Muscle layer of duodenum (tissue), 2 donors: Measurements from ENCODE around the gene TNNT2.

ENCODE experiments used
- H3K27ac ChIP-seq: one replicate; pipeline ENCODE4 v1.7.0; 2013; ENCODE audit warnings: mild to moderate bottlenecking, low read length
- H3K27me3 ChIP-seq: one replicate; pipeline ENCODE4 v1.7.0; 2013; ENCODE audit warnings: low read depth, mild to moderate bottlenecking, control low read depth, low read length
- H3K36me3 ChIP-seq, 2 donors: one replicate each; pipeline ENCODE4 v1.7.0; 2013; ENCODE audit warnings: low read length in 2 of 2, control low read depth in 1 of 2, mild to moderate bottlenecking in 1 of 2; ENCODE audit not compliant: insufficient read depth in 2 of 2, control insufficient read depth in 1 of 2
- H3K4me1 ChIP-seq, 2 donors: one replicate each; pipeline ENCODE4 v1.7.0; 2013; ENCODE audit warnings: low read length in 2 of 2, mild to moderate bottlenecking in 2 of 2, control low read depth in 1 of 2, moderate library complexity in 1 of 2; ENCODE audit not compliant: insufficient read depth in 2 of 2, control insufficient read depth in 1 of 2
- H3K4me3 ChIP-seq, 2 donors: one replicate each; pipeline ENCODE4 v1.7.0; 2013; ENCODE audit warnings: low read length in 2 of 2, low read depth in 1 of 2, mild to moderate bottlenecking in 1 of 2
- H3K9me3 ChIP-seq, 2 donors: one replicate each; pipeline ENCODE4 v1.7.0; 2013; ENCODE audit warnings: low read length in 2 of 2, control low read depth in 1 of 2, mild to moderate bottlenecking in 1 of 2; ENCODE audit not compliant: control insufficient read depth in 1 of 2
- donor health status: healthy.

The TNNT2 gene

DNA sequence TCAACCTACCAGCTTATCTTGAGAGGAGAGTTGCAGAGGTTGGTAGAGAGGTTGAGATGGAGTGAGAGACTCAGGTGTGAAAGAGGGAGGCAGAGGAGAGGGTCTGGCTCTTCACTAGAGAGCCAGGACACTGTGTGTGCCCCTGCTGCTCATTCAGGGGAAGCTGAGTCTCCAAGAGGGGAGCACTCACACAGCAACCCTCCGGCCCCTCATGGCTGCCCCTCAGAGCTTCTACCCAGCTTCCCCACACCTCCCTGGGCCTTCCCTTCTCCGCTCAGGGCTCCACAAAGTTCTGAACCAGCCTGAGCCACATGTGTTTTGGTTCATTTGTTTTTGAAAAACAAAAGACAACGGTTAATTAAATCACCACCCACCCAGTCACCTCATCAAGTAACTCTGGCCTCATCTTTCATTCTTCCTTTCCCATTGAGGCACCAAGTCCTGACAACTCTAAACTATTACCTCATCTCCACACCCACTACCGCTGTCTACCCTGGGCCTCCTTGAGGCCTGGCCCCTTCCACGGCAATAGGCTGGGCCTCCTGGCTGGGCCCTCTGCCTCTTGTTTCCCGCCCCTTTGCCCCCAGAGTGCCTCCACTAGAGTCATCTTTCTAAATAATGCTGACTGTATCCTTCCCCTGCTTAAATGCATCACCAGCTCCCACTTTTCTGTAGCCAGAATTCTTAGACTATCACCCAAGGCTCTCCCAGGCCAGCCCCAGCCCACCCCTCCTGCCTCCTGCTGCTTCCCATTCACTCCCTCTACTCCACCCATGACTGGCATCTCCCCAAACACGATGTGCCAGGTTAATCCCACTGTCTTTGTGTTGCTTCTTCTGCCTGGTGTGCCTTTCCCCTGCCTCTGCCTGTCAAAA lies 33.0 kb downstream of the TNNT2 start:
- Histone ChIP-seq H3K27ac (no peak overlapping the region), H3K27me3 (peaks cover 6% of the 10 kb centered on the region), H3K36me3 (no peaks in the 10 kb centered on the region), H3K4me3 (no peak overlapping the region), H3K9me3 (peaks cover 5 to 10% of the 10 kb centered on the region in 2 donors), H3K4me1 (no peaks in the 10 kb centered on the region)

DNA sequence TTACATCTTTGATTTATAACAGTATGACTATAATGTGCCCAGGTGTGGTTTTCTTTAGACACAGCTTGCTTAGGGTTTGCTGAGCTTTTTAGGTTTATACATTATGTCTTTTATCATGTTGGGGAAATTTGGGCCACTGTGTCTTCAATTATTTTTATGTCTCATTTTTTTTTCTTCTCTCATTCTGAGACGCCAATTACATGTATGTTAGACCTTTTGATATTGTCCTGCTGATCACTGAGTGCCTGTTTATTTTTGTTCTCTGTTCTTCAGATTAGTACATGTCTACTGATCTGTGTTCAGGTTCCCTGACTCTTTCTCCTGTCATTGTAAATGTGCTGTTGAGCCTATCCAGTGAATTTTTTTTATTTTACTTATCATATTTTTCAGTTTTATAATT lies 36.1 kb downstream of the TNNT2 start:
- no peaks in the 10 kb centered on the region for H3K4me1 ChIP-seq
- no peak overlapping the region for H3K4me3 ChIP-seq
- H3K9me3 ChIP-seq = peaks cover 5 to 10% of the 10 kb centered on the region in 2 donors
- no peaks in the 10 kb centered on the region for H3K27me3 ChIP-seq
- H3K27ac ChIP-seq = no peak overlapping the region
- H3K36me3 ChIP-seq = no peaks in the 10 kb centered on the region

DNA sequence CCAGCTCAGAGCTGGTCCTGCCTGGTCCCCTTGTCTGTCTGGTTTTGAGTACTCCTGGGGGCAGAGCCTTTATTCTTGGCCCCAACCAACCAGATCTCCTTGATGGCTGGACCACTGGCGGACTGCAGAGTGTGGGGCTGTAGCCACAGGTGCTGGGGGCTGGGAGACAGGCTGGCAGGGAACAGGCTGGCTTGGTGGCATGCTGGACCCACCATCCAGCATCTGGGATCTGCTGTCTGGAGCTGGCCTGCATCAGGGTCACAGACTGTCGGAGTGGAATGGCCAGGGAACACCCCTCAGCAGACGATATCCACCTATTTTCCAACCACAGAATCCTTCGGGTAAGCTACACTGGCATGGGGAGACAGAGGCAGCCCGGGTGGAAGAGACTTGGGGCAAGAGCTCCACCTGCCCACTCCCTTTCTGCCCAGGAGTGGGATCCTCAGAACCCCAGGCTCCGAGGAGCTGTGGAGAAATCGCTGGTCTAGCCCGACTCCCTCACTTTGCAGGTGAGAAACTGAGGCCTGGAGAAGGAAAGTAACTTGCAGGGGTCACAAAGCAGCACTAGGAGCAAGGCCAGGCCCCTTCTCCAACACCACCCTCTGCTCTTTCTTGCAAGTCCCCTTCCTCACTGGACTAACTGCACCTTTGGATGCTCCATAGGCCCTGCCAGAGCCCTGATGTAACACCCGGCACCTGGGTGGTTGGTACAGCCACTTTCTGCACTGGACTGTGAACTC lies 40.6 kb downstream of the TNNT2 start:
- H3K9me3 ChIP-seq = peaks cover 5% of the 10 kb centered on the region in 2 donors
- no peaks in the 10 kb centered on the region for H3K36me3 ChIP-seq
- no peaks in the 10 kb centered on the region for H3K27me3 ChIP-seq
- no peak overlapping the region for H3K27ac ChIP-seq
- H3K4me1 ChIP-seq = no peaks in the 10 kb centered on the region
- H3K4me3 ChIP-seq = no peak overlapping the region

- no peaks in the 10 kb centered on the region for H3K9me3 ChIP-seq
Measured at GRCh38 chr1:201335901-201336300, 41.6 kb downstream of the TNNT2 start.

GRCh38 chr1:201335174-201335870 lies 42.2 kb downstream of the TNNT2 start:
- Histone ChIP-seq H3K27me3 (no peaks in the 10 kb centered on the region), H3K9me3 (no peaks in the 10 kb centered on the region), H3K27ac (no peak overlapping the region), H3K36me3 (no peaks in the 10 kb centered on the region), H3K4me3 (no peak overlapping the region), H3K4me1 (no peaks in the 10 kb centered on the region)

More at GRCh38 chr1:201335901-201336300, 41.6 kb downstream of the TNNT2 start:
- Histone ChIP-seq H3K4me1 (no peaks in the 10 kb centered on the region), H3K36me3 (no peaks in the 10 kb centered on the region), H3K27me3 (no peaks in the 10 kb centered on the region), H3K4me3 (no peak overlapping the region), H3K27ac (no peak overlapping the region)

- Histone ChIP-seq H3K4me3 (no peak overlapping the region), H3K27ac (no peak overlapping the region)
Measured at GRCh38 chr1:201334325-201335173, 42.9 kb downstream of the TNNT2 start.

GRCh38 chr1:201332616-201333335 lies 44.7 kb downstream of the TNNT2 start:
- no peaks in the 10 kb centered on the region for H3K27me3 ChIP-seq
- no peaks in the 10 kb centered on the region for H3K9me3 ChIP-seq
- no peaks in the 10 kb centered on the region for H3K4me1 ChIP-seq
- no peak overlapping the region for H3K27ac ChIP-seq
- H3K36me3 ChIP-seq = no peaks in the 10 kb centered on the region
- H3K4me3 ChIP-seq = no peak overlapping the region

More at GRCh38 chr1:201334325-201335173, 42.9 kb downstream of the TNNT2 start:
- Histone ChIP-seq H3K27me3 (no peaks in the 10 kb centered on the region), H3K4me1 (no peaks in the 10 kb centered on the region), H3K36me3 (no peaks in the 10 kb centered on the region), H3K9me3 (no peaks in the 10 kb centered on the region)

DNA sequence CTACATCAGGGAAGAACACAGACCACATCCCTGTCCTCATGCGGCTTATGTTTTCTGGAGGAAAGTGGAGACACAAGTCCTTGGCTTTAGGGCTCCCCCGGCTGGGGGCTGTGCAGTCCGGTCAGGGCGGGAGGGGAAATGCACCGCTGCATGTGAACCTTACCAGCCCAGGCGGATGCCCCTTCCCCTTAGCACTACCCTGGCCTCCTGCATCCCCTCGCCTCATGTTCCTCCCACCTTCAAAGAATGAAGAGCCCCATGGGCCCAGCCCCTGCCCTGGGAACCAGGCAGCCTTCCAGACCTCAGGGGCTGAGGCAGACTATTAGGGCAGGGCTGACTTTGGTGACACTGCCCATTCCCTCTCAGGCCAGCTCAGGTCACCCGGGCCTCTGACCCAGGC lies 45.5 kb downstream of the TNNT2 start:
- Histone ChIP-seq H3K9me3 (no peaks in the 10 kb centered on the region), H3K27ac (no peak overlapping the region), H3K27me3 (no peaks in the 10 kb centered on the region), H3K4me1 (no peaks in the 10 kb centered on the region), H3K36me3 (no peaks in the 10 kb centered on the region), H3K4me3 (no peak overlapping the region)

DNA sequence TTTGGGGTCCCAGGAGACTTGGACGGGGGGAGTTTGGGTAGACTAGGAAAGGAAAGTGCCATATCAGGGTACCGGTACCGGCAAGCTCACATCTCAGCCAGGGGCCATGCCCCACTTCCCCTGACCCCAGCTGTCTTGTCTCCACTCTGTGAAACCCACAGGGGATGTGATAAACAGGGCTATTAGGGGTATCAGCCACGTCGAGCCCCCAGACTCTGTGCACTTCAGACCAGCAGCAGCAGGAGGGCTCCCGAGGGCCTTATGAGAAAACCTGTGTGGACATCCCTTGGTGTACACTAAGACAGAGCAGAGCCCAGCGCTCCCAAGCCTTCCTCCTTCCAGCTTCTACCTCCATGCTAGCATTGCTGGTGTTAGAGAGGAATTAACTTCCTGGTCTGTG lies 46.3 kb downstream of the TNNT2 start:
- Histone ChIP-seq H3K9me3 (no peaks in the 10 kb centered on the region), H3K27me3 (no peaks in the 10 kb centered on the region), H3K36me3 (no peaks in the 10 kb centered on the region), H3K27ac (no peak overlapping the region), H3K4me3 (no peak overlapping the region), H3K4me1 (no peaks in the 10 kb centered on the region)

GRCh38 chr1:201330541-201330940 lies 46.9 kb downstream of the TNNT2 start:
- no peaks in the 10 kb centered on the region for H3K36me3 ChIP-seq
- no peak overlapping the region for H3K27ac ChIP-seq
- no peaks in the 10 kb centered on the region for H3K27me3 ChIP-seq
- no peaks in the 10 kb centered on the region for H3K4me1 ChIP-seq
- H3K4me3 ChIP-seq = no peak overlapping the region
- H3K9me3 ChIP-seq = no peaks in the 10 kb centered on the region
